Stimulated activated CD8-positive, alpha-beta memory T cell treated with anti-CD3 and anti-CD28 coated beads, Interleukin-7, amount 100 ng/mL, for 48 hours (primary cell): ENCODE data around the gene GPAM.
"Not testable (repeated sequence)": the region's sequence is repeated elsewhere in the genome, so short reads cannot be mapped to it uniquely, and the experiment has no call there.

Source experiments
- DNase-seq, 2 donors: peaks; one replicate each; pipeline ENCODE4 v3.0.0-alpha.2; 2020; ENCODE audit warnings: low read depth in 1 of 2; ENCODE audit errors: extremely low read depth in 1 of 2

GPAM gene

GRCh38 chr10:112216966-112217365, 33.4 kb upstream of the GPAM start:
- no peak for DNase-seq

GRCh38 chr10:112216151-112216550, 32.6 kb upstream of the GPAM start:
- DNase-seq: no peak

DNA sequence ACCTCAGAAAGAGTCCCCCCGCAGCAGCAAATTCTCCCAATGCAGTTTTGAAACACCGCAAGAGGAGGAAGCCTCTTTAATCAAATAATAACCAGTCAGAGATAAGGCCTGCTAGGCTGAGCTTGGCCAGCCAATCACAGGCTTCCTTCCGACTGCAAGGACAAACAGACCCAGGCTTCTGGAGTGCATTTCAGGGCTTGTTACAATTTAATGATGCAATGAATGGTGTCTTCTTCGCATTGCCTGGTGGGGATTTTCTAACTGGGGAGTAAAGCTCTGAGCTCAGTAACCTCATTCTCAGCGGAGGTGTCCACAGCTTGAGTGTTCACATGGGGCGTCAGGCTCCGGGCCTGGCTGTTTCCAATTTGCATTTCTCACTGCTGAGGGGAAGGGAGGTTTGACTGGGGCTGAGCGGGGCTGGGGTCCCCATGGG, 31.8 kb upstream of the GPAM start:
- no peak for DNase-seq

DNA sequence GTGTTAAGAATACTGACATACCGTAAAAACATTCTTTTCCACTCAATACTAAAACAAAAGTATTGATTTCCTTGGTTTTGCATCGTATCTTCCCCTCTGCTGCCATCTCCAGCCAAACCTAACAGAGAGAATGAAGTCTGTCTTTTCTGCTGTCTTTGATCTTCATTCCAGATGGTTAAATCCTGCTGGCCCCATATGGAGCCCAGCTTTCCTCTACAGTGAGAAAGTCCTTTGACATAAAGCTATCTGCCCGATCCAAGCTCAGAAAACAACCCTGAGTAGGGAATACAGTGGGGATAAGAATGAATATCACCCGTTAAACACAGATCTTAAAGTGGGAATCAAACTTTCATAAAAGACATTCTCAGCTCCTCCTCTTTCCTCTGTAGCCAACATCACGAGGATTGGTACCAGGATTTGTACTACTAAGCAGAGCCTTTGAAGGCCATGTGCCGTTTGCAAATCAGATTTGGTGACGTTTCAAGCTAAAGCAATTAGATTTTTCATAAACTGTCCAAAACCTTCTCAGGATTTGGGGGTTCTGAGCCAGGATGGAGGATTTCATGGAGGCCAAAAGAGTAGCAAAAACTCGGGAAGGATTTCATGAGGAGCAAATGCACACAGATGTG, 30.8 kb upstream of the GPAM start:
- DNase-seq: no peak

DNA sequence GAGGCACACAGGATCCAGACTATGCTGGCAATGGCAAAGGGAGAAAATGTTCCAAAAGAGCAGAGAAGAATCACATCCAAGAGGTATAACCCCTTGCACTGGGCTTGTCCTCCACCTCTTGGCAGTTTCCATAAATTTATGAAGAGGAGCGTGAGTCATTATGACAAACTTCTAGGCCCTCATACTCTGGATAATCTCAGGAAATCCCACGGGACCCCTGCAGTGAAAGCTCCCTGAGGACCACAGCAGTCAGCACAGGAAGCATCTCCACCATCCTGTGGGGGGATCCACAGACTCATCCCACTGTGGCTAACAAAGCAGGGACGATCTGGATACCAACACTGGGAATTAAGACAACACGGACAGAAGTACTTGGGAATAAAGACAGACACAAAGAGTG, 30.3 kb upstream of the GPAM start:
- no peak for DNase-seq

- no peak for DNase-seq
Measured at GRCh38 chr10:112213098-112213823, 29.7 kb upstream of the GPAM start.

- no peak for DNase-seq
Measured at GRCh38 chr10:112210666-112211065, 27.1 kb upstream of the GPAM start.

GRCh38 chr10:112209684-112210131, 26.1 kb upstream of the GPAM start:
- DNase-seq: no peak

GRCh38 chr10:112208997-112209396, 25.4 kb upstream of the GPAM start:
- no peak for DNase-seq

DNA sequence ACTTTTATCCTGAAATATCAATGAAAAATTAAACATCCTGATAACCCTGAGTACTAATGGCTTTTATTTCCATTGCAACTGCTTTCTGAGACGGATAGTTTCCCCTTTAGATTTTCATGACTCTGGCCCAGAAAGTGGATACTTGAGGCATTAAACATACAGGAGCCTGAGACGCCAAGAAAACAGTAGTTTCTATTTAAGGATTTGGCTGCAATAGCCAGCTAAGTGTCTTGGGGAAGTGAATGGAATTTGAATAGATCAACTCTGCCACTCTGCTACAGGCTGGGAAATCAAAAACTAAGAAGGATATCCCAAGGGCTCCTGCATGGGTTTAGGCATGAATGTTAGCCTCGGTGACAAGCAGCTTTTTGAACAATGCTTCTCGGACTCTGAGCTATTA, 24.7 kb upstream of the GPAM start:
- DNase-seq: no peak

- no peak for DNase-seq
Measured at GRCh38 chr10:112203328-112204076, 19.9 kb upstream of the GPAM start.

GRCh38 chr10:112202561-112203241, 19.1 kb upstream of the GPAM start:
- DNase-seq: no peak

DNA sequence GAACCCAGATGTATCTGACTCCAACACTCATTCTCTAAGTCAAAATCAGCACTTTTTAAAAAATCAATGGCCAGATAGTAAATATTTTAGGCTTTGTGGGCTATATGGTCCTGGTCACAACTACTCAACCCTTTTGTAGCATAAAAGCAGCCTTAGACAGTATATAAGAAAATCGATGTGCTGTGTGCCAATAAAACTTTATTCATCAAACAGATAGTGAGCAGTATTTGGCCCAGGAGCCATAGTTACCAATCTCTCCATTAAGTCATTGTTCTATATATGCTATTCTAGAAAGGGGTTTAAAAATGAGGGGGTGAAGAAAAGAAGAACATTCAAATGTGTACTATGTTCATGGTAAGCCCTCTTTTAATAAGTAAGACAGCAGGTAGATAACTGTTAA, 18.5 kb upstream of the GPAM start:
- no peak for DNase-seq

- no peak for DNase-seq
Measured at GRCh38 chr10:112201334-112201733, 17.8 kb upstream of the GPAM start.

- DNase-seq: not testable (repeated sequence)
Measured at GRCh38 chr10:112200259-112200658, 16.7 kb upstream of the GPAM start.

- DNase-seq: not testable (repeated sequence)
Measured at GRCh38 chr10:112197662-112198061, 14.1 kb upstream of the GPAM start.

DNA sequence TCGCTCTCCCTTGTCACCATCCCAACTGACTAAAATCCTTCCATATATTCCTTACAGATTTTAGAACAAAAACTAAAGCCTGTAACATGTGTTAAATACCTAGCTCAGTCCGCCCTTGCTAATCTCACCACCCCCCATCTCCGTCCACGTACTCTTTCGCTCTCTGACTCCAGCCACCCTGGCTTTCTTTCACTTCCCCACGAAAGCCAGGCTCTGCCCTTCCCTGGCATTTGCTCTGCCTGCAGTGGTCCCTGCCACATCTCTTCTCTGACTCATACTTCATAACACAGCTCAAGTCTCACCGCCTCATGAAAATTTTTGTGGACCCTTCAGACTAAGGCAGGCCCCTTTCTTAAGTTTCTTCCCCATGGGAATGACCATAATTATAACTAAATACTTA, 11.7 kb upstream of the GPAM start:
- no peak for DNase-seq

DNA sequence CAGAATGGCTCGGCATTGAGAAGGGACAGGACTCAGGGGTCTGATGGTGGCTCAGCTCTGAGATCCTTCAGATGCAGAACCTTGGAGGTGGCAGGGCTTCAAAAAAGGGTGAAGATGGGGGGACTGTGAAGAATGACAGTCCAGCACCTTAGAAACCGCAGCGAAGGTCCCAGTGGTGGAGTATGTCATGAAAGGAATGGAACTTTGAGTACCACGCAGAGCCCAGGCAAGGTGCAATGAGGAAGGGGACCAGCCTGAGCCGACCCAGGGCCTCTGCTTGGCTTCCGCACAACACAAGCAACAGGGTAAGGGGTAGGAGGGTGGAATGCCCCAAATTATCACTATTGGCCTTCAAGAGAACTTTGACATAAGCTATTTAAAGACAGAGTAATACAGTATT, 8.2 kb upstream of the GPAM start:
- DNase-seq: no peak

DNA sequence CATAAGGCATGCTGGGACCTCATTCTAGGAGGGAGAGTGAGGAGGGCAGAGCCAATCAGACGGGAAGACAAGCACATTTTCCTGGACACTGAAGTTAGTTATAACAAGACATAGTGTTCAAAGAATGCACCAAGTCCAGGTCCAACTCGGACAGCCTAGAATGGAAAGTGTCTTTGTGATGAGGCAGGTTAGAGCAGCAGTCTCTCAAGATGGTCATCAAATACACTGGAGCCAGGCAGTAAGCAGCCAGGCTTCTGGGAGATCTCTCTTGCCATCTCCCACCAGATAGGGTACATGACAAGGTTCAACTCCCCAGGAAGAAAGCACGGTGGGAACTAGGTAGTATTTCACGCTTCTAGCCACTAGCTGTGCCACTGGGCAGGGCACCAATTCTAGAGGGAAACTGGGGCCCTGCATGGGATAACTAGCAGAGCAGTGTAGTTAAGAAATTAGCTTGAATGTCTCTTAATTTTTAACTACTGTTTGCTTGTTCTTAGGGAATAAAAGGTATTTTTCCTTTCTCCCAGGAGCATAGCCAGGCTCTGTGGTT, 7.6 kb upstream of the GPAM start:
- DNase-seq: no peak

- no peak for DNase-seq
Measured at GRCh38 chr10:112189465-112189864, 5.9 kb upstream of the GPAM start.

DNA sequence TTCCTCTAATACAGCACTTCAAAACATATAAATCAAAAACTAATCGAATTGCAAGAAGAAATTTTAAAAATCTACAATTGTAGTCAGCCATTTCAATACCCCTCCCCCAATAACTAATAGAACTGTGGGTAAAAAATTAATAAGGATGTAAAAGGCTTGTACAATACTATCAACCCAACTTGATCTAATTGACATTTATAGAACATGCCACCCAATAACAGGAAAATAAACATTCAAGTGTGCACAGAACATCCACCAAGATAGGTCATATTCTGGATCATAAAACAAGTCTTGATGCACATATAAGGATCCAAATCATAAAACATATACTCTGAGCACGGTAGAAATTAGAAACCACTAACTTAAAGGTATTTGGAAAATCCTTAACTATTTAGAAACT, 4.0 kb upstream of the GPAM start:
- DNase-seq: no peak
